ENCODE measurements around the gene TIRAP. TPM values are rescaled to one million over a fixed set of nuclear protein-coding genes. Genes with fewer than 3 reads are reported as not detected.

The TIRAP gene
- total RNA-seq, 1 donor from 2014 or later: 10.6 TPM

DNA sequence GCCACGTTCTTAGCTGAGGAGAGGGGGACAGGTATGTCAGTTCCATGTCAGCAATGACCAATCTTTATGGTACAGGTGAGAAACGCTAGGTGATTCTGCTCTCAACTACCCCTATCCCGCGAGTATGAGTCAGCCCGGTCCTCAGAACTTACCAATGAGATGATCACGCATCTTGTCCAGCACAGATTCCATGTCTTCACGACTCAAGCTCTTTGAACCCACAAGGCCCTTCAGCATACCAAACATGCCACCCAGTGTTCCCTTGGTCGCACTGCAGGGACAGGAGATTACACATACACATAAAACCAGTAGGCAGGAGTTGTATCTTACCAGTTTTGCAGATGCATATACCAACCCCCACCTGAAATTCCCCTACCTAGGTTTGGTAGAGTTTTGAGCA, 17.1 kb upstream of the TIRAP start:
- Mint-ChIP-seq H3K27ac (ENCODE audit: unreplicated experiment) (no peak overlapping the region), H3K4me1 (ENCODE audit: unreplicated experiment) (peaks cover 22% of the 10 kb centered on the region), H3K36me3 (ENCODE audit: unreplicated experiment) (peaks cover 37% of the 10 kb centered on the region), H3K9me3 (ENCODE audit: unreplicated experiment) (no peaks in the 10 kb centered on the region), H3K4me3 (ENCODE audit: unreplicated experiment) (no peak overlapping the region), H3K27me3 (ENCODE audit: unreplicated experiment) (no peaks in the 10 kb centered on the region)
- DNase-seq (ENCODE audit: extremely low spot score, unreplicated experiment): no peak
- TF ChIP-seq, protein P1, sequence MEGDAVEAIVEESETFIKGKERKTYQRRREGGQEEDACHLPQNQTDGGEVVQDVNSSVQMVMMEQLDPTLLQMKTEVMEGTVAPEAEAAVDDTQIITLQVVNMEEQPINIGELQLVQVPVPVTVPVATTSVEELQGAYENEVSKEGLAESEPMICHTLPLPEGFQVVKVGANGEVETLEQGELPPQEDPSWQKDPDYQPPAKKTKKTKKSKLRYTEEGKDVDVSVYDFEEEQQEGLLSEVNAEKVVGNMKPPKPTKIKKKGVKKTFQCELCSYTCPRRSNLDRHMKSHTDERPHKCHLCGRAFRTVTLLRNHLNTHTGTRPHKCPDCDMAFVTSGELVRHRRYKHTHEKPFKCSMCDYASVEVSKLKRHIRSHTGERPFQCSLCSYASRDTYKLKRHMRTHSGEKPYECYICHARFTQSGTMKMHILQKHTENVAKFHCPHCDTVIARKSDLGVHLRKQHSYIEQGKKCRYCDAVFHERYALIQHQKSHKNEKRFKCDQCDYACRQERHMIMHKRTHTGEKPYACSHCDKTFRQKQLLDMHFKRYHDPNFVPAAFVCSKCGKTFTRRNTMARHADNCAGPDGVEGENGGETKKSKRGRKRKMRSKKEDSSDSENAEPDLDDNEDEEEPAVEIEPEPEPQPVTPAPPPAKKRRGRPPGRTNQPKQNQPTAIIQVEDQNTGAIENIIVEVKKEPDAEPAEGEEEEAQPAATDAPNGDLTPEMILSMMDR (IDR thresholded peaks at IDR 0.05): no peak

- DNase-seq (ENCODE audit: extremely low spot score, unreplicated experiment): no peak
- H3K9me3 Mint-ChIP-seq (ENCODE audit: unreplicated experiment): no peaks in the 10 kb centered on the region
- TF ChIP-seq, protein P1 (IDR thresholded peaks at IDR 0.05): no peak
- peaks cover 37% of the 10 kb centered on the region for H3K36me3 Mint-ChIP-seq (ENCODE audit: unreplicated experiment)
- peak overlapping the region; percentile 97 for H3K27ac Mint-ChIP-seq (ENCODE audit: unreplicated experiment)
- H3K4me1 Mint-ChIP-seq (ENCODE audit: unreplicated experiment): peaks cover 22% of the 10 kb centered on the region
- peak overlapping the region; percentile 96 for H3K4me3 Mint-ChIP-seq (ENCODE audit: unreplicated experiment)
- H3K27me3 Mint-ChIP-seq (ENCODE audit: unreplicated experiment): no peaks in the 10 kb centered on the region
Observed at GRCh38 chr11:126267650-126268049, 15.2 kb upstream of the TIRAP start.

- peak overlapping the region; percentile 97 for H3K27ac Mint-ChIP-seq (ENCODE audit: unreplicated experiment)
- TF ChIP-seq, protein P1 (IDR thresholded peaks at IDR 0.05): no peak
- H3K9me3 Mint-ChIP-seq (ENCODE audit: unreplicated experiment): no peaks in the 10 kb centered on the region
- H3K27me3 Mint-ChIP-seq (ENCODE audit: unreplicated experiment): no peaks in the 10 kb centered on the region
- H3K4me1 Mint-ChIP-seq (ENCODE audit: unreplicated experiment): peaks cover 22% of the 10 kb centered on the region
- H3K36me3 Mint-ChIP-seq (ENCODE audit: unreplicated experiment): peaks cover 32% of the 10 kb centered on the region
- H3K4me3 Mint-ChIP-seq (ENCODE audit: unreplicated experiment): peak overlapping the region; percentile 96
- no peak for DNase-seq (ENCODE audit: extremely low spot score, unreplicated experiment)
Observed at GRCh38 chr11:126268361-126268707, 14.6 kb upstream of the TIRAP start.

DNA sequence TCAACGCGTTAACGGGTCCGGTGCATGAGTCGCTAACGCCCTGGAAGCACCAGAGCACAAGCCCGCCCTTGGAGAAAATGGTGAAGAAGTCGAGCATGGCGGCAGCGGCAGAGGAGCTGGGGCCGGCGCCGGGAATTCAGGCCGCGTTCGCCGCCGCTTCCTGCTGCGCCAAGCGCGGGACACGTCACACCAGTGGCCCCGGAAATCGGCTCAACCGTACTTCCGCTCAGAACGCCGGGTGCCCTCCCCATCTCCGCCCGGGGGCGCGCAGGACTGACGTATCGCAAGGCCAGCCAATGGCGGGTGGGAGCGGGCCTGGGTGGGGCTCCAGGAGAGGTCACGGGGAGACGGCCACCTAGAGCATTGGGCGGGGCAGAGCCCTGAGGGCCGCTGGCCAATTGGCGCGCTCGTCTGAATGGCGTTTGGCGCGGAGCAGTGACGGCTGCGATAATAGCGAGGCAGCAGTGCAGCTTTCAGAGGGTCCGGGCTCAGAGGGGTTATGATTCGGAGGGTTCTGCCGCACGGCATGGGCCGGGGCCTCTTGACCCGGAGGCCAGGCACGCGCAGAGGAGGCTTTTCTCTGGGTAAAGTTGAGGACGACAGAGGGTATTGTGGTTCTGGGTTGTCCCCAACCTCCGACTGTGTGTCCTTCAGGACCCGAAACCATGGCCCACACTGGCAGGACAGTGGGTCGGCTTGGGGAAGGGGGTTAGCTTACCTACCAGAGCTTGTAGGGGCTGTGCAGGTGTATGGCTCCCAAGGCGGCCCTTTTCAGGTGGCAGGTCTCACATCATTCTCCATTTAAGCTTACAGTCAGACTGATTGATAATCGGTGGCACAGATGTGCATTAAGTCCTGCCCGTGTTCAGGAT, 13.9 kb upstream of the TIRAP start, which contains the start of the genes FOXRED1 and SRPRA:
Gene FOXRED1, plus strand, starts transcription at position 447 of the 872 bp plus-strand sequence. Its CDS starts 53 bp downstream, at position 500.
Gene SRPRA, minus strand, starts transcription at position 188 of the 872 bp plus-strand sequence. Its CDS starts 91 bp downstream, at position 97.
- peaks cover 30% of the 10 kb centered on the region for H3K36me3 Mint-ChIP-seq (ENCODE audit: unreplicated experiment)
- DNase-seq (ENCODE audit: extremely low spot score, unreplicated experiment): peak; percentile 100
- H3K27me3 Mint-ChIP-seq (ENCODE audit: unreplicated experiment): no peaks in the 10 kb centered on the region
- peak within 1 kb of the TSS; percentile 96 for H3K4me3 Mint-ChIP-seq (ENCODE audit: unreplicated experiment)
- peaks cover 22% of the 10 kb centered on the region for H3K4me1 Mint-ChIP-seq (ENCODE audit: unreplicated experiment)
- TF ChIP-seq, protein P1 (IDR thresholded peaks at IDR 0.05): no peak
- H3K27ac Mint-ChIP-seq (ENCODE audit: unreplicated experiment): peak within 1 kb of the TSS; percentile 97
- H3K9me3 Mint-ChIP-seq (ENCODE audit: unreplicated experiment): no peaks in the 10 kb centered on the region

DNA sequence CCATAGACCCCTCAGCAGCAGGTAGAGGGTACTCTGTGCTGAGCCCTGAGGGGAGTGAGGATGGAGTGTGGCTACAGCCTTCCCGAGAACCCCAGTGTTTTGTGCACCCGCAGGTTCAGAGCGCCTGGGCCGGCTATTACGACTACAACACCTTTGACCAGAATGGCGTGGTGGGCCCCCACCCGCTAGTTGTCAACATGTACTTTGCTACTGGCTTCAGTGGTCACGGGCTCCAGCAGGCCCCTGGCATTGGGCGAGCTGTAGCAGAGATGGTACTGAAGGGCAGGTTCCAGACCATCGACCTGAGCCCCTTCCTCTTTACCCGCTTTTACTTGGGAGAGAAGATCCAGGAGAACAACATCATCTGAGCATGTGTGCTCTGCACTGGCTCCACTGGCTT, 5.6 kb upstream of the TIRAP start:
- TF ChIP-seq, protein P1 (IDR thresholded peaks at IDR 0.05): no peak
- Mint-ChIP-seq H3K4me3 (ENCODE audit: unreplicated experiment) (no peak overlapping the region), H3K4me1 (ENCODE audit: unreplicated experiment) (peaks cover 10% of the 10 kb centered on the region), H3K27me3 (ENCODE audit: unreplicated experiment) (no peaks in the 10 kb centered on the region), H3K27ac (ENCODE audit: unreplicated experiment) (no peak overlapping the region), H3K36me3 (ENCODE audit: unreplicated experiment) (peaks cover 19% of the 10 kb centered on the region), H3K9me3 (ENCODE audit: unreplicated experiment) (no peaks in the 10 kb centered on the region)
- DNase-seq (ENCODE audit: extremely low spot score, unreplicated experiment): no peak

Measured in osteocyte (in vitro differentiated cells).